ENCODE results near the gene TEX22. TPM values are rescaled to one million over a fixed set of nuclear protein-coding genes. Genes with fewer than 3 reads are reported as not detected.

TEX22 gene
- total and polyA plus RNA-seq, 4 donors = 0.02 to 0.14 (median 0.08) TPM; not detected in 1

GRCh38 chr14:105355049-105355575 is 43.2 kb upstream of the TEX22 start:
- Histone ChIP-seq H3K4me3 (ENCODE audit: low read depth in 1 of 3, low read length in 3 of 3) (no peak overlapping the region), H3K27ac (ENCODE audit: low read depth in 1 of 2, low read length in 2 of 2) (no peak overlapping the region), H3K27me3 (ENCODE audit: control insufficient read depth in 4 of 4, insufficient read depth in 4 of 4, low read length in 3 of 4) (no peaks in the 10 kb centered on the region), H3K9ac (ENCODE audit: low read depth in 1 of 2, low read length in 2 of 2) (no peak overlapping the region), H3K4me1 (ENCODE audit: control insufficient read depth in 4 of 4, insufficient read depth in 4 of 4, low read length in 3 of 4) (peaks cover 0 to 9% (median 2%) of the 10 kb centered on the region in 4 donors), H3K9me3 (ENCODE audit: control insufficient read depth in 4 of 4, low read length in 3 of 4) (no peaks in the 10 kb centered on the region), H3K36me3 (ENCODE audit: control insufficient read depth in 4 of 4, insufficient read depth in 3 of 4, low read depth in 1 of 4, low read length in 3 of 4) (peaks cover 0 to 3% (median 0%) of the 10 kb centered on the region in 4 donors)
- WGBS = 96% methylated on average over 27 of the region's 27 CpGs
- DNase-seq (ENCODE audit: low spot score) = no peak
- no peak for TF ChIP-seq HNF4G (IDR thresholded peaks at IDR 0.05)
- no peak for TF ChIP-seq TAF1 (conservative IDR thresholded peaks at IDR 0.05)
- no peak for TF ChIP-seq HNF4A (conservative IDR thresholded peaks at IDR 0.05)
- TF ChIP-seq EGR1 (IDR thresholded peaks at IDR 0.05; ENCODE audit: low read depth in 2 of 2) = no peak
- TF ChIP-seq, protein P1, sequence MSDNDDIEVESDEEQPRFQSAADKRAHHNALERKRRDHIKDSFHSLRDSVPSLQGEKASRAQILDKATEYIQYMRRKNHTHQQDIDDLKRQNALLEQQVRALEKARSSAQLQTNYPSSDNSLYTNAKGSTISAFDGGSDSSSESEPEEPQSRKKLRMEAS (IDR thresholded peaks at IDR 0.05) = no peak
- TF ChIP-seq SP1 (IDR thresholded peaks at IDR 0.05) = no peak
- TF ChIP-seq, protein P2, sequence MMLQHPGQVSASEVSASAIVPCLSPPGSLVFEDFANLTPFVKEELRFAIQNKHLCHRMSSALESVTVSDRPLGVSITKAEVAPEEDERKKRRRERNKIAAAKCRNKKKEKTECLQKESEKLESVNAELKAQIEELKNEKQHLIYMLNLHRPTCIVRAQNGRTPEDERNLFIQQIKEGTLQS (IDR thresholded peaks at IDR 0.05) = no peak
- no peak for TF ChIP-seq GABPA (IDR thresholded peaks at IDR 0.05 in 1 of 2, conservative IDR thresholded peaks at IDR 0.05 in 1 of 2)
- TF ChIP-seq RXRA (IDR thresholded peaks at IDR 0.05) = no peak
- no peak for TF ChIP-seq CTCF (IDR thresholded peaks at IDR 0.05; ENCODE audit: low read depth, low read length, missing input control)
- TF ChIP-seq FOXA2 (IDR thresholded peaks at IDR 0.05) = no peak
- TF ChIP-seq RAD21 (IDR thresholded peaks at IDR 0.05) = no peak
- no peak for TF ChIP-seq JUND (IDR thresholded peaks at IDR 0.05)
- TF ChIP-seq FOXA1 (IDR thresholded peaks at IDR 0.05) = no peak
- no peak for TF ChIP-seq NR2F2 (IDR thresholded peaks at IDR 0.05)
- no peak for TF ChIP-seq YY1 (IDR thresholded peaks at IDR 0.05)
- no peak for TF ChIP-seq REST (IDR thresholded peaks at IDR 0.05)
- TF ChIP-seq, protein P3, sequence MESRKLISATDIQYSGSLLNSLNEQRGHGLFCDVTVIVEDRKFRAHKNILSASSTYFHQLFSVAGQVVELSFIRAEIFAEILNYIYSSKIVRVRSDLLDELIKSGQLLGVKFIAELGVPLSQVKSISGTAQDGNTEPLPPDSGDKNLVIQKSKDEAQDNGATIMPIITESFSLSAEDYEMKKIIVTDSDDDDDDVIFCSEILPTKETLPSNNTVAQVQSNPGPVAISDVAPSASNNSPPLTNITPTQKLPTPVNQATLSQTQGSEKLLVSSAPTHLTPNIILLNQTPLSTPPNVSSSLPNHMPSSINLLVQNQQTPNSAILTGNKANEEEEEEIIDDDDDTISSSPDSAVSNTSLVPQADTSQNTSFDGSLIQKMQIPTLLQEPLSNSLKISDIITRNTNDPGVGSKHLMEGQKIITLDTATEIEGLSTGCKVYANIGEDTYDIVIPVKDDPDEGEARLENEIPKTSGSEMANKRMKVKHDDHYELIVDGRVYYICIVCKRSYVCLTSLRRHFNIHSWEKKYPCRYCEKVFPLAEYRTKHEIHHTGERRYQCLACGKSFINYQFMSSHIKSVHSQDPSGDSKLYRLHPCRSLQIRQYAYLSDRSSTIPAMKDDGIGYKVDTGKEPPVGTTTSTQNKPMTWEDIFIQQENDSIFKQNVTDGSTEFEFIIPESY (IDR thresholded peaks at IDR 0.05) = no peak

Data from liver (tissue), 9 donors.